Right cardiac atrium (tissue), 5 donors: ENCODE measurements around the gene C1QTNF9B. TPM values are rescaled to one million over a fixed set of nuclear protein-coding genes. Genes with fewer than 3 reads are reported as not detected.
"Not testable (repeated sequence)": the region's sequence is repeated elsewhere in the genome, so short reads cannot be mapped to it uniquely, and the experiment has no call there.

Source experiments
- ATAC-seq, 2 donors: fragments of 200-7000 bp; cut with Tn5 transposase; one replicate each; pipeline versions ENCODE4 v1.8.0 to v1.9.1; 2020; ENCODE audit warnings: moderate library complexity in 2 of 2, mild to moderate bottlenecking in 1 of 2
- DNase-seq, 3 donors: peaks; one replicate each; pipeline ENCODE4 v3.0.0-alpha.2; 2020
- H3K27ac ChIP-seq: one replicate; pipeline ENCODE4 v1.5.1; 2013; ENCODE audit warnings: mild to moderate bottlenecking, low read length, control low read depth, moderate library complexity
- H3K27me3 ChIP-seq: one replicate; pipeline ENCODE4 v1.6.1; 2013; ENCODE audit not compliant: control insufficient read depth, insufficient read depth
- H3K4me1 ChIP-seq: one replicate; pipeline ENCODE4 v1.6.1; 2013; ENCODE audit warnings: low read length; ENCODE audit not compliant: control insufficient read depth, insufficient read depth
- H3K4me3 ChIP-seq: one replicate; pipeline ENCODE4 v1.5.1; 2013; ENCODE audit warnings: low read length, control low read depth
- H3K9me3 ChIP-seq: one replicate; pipeline ENCODE4 v1.6.1; 2013; ENCODE audit warnings: low read length; ENCODE audit not compliant: control insufficient read depth
- WGBS: extraction: QIAGEN DNeasy Blood & Tissue Kit; methylation state at CpG from one replicate; pipeline ENCODE4 v1.1.7; 2013; 5-methylcytosine and 5-hydroxymethylcytosine counted together
- intact Hi-C, 4 donors: fragments of 100-400 bp; cut with DNase I; formaldehyde crosslinking; loops; one replicate each; pipeline versions ENCODE4 v1.11.0 to v1.14.0; 2022 to 2023
- polyA plus RNA-seq: library from polyadenylated mRNA; stranded (reverse); fragments of 200-250 nt; gene quantifications from one replicate; pipeline ENCODE4 v1.2.3, GENCODE V29; 2013
- total RNA-seq, 4 donors: library from RNA; stranded (reverse); fragmentation: NEBNext Ultra II Directional; extraction: Animal tissue kit (Norgen Biotek cat#: 25700); gene quantifications; one replicate each; pipeline ENCODE4 v1.2.1, GENCODE V29; 2021
- donor health status: healthy with polysubstance abuse.
- donor health status: DM: no; HTN: yes; CAD: no.
- donor health status: DM: no; HTN: no; CAD: no.
- donor health status: DM: no; HTN: yes; CAD: no; lungs with severe emphysema.
- donor health status: DM: yes; HTN: yes; CAD: no.

Gene C1QTNF9B
- total and polyA plus RNA-seq, 5 donors, result 0.34 to 1.2 TPM; not detected in 3

GRCh38 chr13:23894746-23895145 is 2.6 kb downstream of the C1QTNF9B start:
- H3K4me1 ChIP-seq, H3K9me3 ChIP-seq, ATAC-seq, intact Hi-C loops, H3K27ac ChIP-seq, H3K27me3 ChIP-seq, DNase-seq, H3K4me3 ChIP-seq: not testable (repeated sequence)
- WGBS, result 84% methylated on average over 11 of the region's 12 CpGs

- intact Hi-C loops, H3K27ac ChIP-seq, H3K4me1 ChIP-seq, H3K4me3 ChIP-seq, H3K9me3 ChIP-seq, DNase-seq, ATAC-seq, H3K27me3 ChIP-seq: not testable (repeated sequence)
- 46% methylated on average over 4 of the region's 4 CpGs for WGBS
Measured at GRCh38 chr13:23893791-23894190, 3.5 kb downstream of the C1QTNF9B start.

- 44% methylated on average over 15 of the region's 15 CpGs for WGBS
- intact Hi-C loops, result no loop called here
- DNase-seq (no peak), ATAC-seq (no peak)
- peak overlapping the region; percentile 26 for H3K4me3 ChIP-seq
- H3K27me3 ChIP-seq, result no peaks in the 10 kb centered on the region
- no peaks in the 10 kb centered on the region for H3K9me3 ChIP-seq
- H3K27ac ChIP-seq, result no peak overlapping the region
- no peaks in the 10 kb centered on the region for H3K4me1 ChIP-seq
Measured at GRCh38 chr13:23889615-23890607, 7.4 kb downstream of the C1QTNF9B start.

- Histone ChIP-seq H3K4me1 (no peaks in the 10 kb centered on the region), H3K27ac (peak within 1 kb of the TSS; percentile 69), H3K27me3 (no peaks in the 10 kb centered on the region), H3K9me3 (no peaks in the 10 kb centered on the region), H3K4me3 (peak within 1 kb of the TSS; percentile 88)
- peak; percentile 95 to 98 (median 98) for DNase-seq
- intact Hi-C loops, result no loop called here
- ATAC-seq, result peak; percentile 99
- under 1% methylated on average over 75 of the region's 75 CpGs for WGBS
Measured at GRCh38 chr13:23888658-23889614, 8.4 kb downstream of the C1QTNF9B start, which contains the start of gene MIPEP. TSS of gene MIPEP (minus strand) at chr13:23889400. CDS start at chr13:23889320, 80 bp downstream.

- H3K9me3 ChIP-seq, H3K4me1 ChIP-seq, H3K27ac ChIP-seq, ATAC-seq, H3K4me3 ChIP-seq, intact Hi-C loops, H3K27me3 ChIP-seq: not testable (repeated sequence)
- peak in 2 of 3 donors; percentile 70 to 72 for DNase-seq
- 71% methylated on average over 3 of the region's 3 CpGs for WGBS
Measured at GRCh38 chr13:23884361-23884760, 12.9 kb downstream of the C1QTNF9B start.

- Histone ChIP-seq H3K4me3 (no peak overlapping the region), H3K4me1 (no peaks in the 10 kb centered on the region), H3K9me3 (no peaks in the 10 kb centered on the region), H3K27ac (no peak overlapping the region), H3K27me3 (no peaks in the 10 kb centered on the region)
- DNase-seq, result no peak
- intact Hi-C loops, result no loop called here
- no peak for ATAC-seq
- WGBS, result 92% methylated on average over 4 of the region's 4 CpGs
Measured at GRCh38 chr13:23883255-23883654, 14.0 kb downstream of the C1QTNF9B start.

- peak in 1 of 2 donors; percentile 20 for ATAC-seq
- H3K27ac ChIP-seq, intact Hi-C loops, DNase-seq, H3K27me3 ChIP-seq, H3K4me1 ChIP-seq, H3K4me3 ChIP-seq, H3K9me3 ChIP-seq: not testable (repeated sequence)
- WGBS, result 78% methylated on average over 8 of the region's 8 CpGs
Measured at GRCh38 chr13:23881402-23881800, 15.9 kb downstream of the C1QTNF9B start.

- H3K9me3 ChIP-seq, H3K4me1 ChIP-seq, intact Hi-C loops, H3K27me3 ChIP-seq, H3K4me3 ChIP-seq, H3K27ac ChIP-seq: not testable (repeated sequence)
- DNase-seq (peak; percentile 43 to 60 (median 51)), ATAC-seq (peak; percentile 50 to 70)
- WGBS, result 75% methylated on average over 14 of the region's 18 CpGs
Measured at GRCh38 chr13:23880493-23881401, 16.6 kb downstream of the C1QTNF9B start.

- Histone ChIP-seq H3K27ac (no peak overlapping the region), H3K4me1 (no peaks in the 10 kb centered on the region), H3K4me3 (no peak overlapping the region), H3K9me3 (no peaks in the 10 kb centered on the region), H3K27me3 (no peaks in the 10 kb centered on the region)
- ATAC-seq (no peak), DNase-seq (no peak)
- WGBS, result 94% methylated on average over 4 of the region's 4 CpGs
- intact Hi-C loops, result loop anchor here in 1 of 4 donors (10.0 kb wide), 1 partner anchor 172 kb away; no protein-coding TSS in a partner anchor
Measured at GRCh38 chr13:23877286-23877685, 20.0 kb downstream of the C1QTNF9B start.

- Histone ChIP-seq H3K4me3 (no peak overlapping the region), H3K27me3 (no peaks in the 10 kb centered on the region), H3K4me1 (no peaks in the 10 kb centered on the region), H3K9me3 (no peaks in the 10 kb centered on the region), H3K27ac (no peak overlapping the region)
- intact Hi-C loops, result loop anchor here in 1 of 4 donors (10.0 kb wide), 1 partner anchor 171 kb away; no protein-coding TSS in a partner anchor
- WGBS, result 52% methylated on average over 2 of the region's 2 CpGs
- DNase-seq (no peak), ATAC-seq (peak in 1 of 2 donors; percentile 54)
Measured at GRCh38 chr13:23876265-23876664, 21.0 kb downstream of the C1QTNF9B start.
